ENCODE measurements around the gene CPNE9.

Gene CPNE9

GRCh38 chr3:9690451-9691450, 12.9 kb upstream of the CPNE9 start:
- ChIA-PET CTCF (no interaction called here), POLR2A (ENCODE audit: low non-redundant PET) (interaction anchor here (0.5 kb wide), 1 partner anchor 42 kb away, joined by 4 read pairs; no protein-coding TSS in a partner anchor)
- no peak for TF ChIP-seq CTCF (conservative IDR thresholded peaks at IDR 0.05; ENCODE audit: low read depth)
- no peak for DNase-seq (ENCODE audit: low spot score)
- 0 out of 2 replicates have a peak overlapping the region, but pooled peaks have one; percentile 9 for H3K27ac ChIP-seq

- no peak for DNase-seq (ENCODE audit: low spot score)
- H3K27ac ChIP-seq = 0 out of 2 replicates have a peak overlapping the region, but pooled peaks have one; percentile 9
- ChIA-PET POLR2A (ENCODE audit: low non-redundant PET) (no interaction called here), CTCF (no interaction called here)
- no peak for TF ChIP-seq CTCF (conservative IDR thresholded peaks at IDR 0.05; ENCODE audit: low read depth)
These were observed 12.0 kb upstream of the CPNE9 start for GRCh38 chr3:9691636-9692035.

DNA sequence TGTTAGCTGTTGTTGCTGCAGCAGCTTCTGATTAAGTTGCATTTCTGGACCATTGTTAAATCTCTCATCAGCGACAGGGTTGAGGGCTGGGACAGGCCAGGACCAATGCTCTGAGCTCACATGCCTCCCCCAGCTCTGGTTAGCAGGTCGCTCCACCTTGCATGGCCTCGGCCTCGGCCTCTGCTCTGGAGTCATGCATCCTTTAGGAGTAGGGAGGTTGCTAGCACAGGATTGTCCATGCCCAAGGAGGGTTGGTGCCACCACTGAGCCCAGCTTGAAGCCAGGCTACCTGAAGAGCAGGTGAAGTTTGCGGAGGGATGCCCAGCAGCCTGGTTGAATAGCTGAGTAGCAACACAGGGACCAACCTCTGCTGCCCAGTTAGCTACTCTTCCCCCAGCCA, 11.2 kb upstream of the CPNE9 start:
- POLR2A ChIA-PET (ENCODE audit: low non-redundant PET) = no interaction called here
- DNase-seq (ENCODE audit: low spot score) = no peak
- TF ChIP-seq CTCF (conservative IDR thresholded peaks at IDR 0.05; ENCODE audit: low read depth) = no peak
- CTCF ChIA-PET = interaction anchor here (0.7 kb wide), 1 partner anchor 254 kb away, joined by 3 read pairs; no protein-coding TSS in a partner anchor
- H3K27ac ChIP-seq = no peak overlapping the region

- no peak overlapping the region for H3K27ac ChIP-seq
- CTCF ChIA-PET = no interaction called here
- DNase-seq (ENCODE audit: low spot score) = no peak
- TF ChIP-seq CTCF (conservative IDR thresholded peaks at IDR 0.05; ENCODE audit: low read depth) = no peak
- POLR2A ChIA-PET (ENCODE audit: low non-redundant PET) = no interaction called here
These were observed 8.3 kb upstream of the CPNE9 start for GRCh38 chr3:9695345-9695744.

- DNase-seq (ENCODE audit: low spot score) = no peak
- CTCF ChIA-PET = no interaction called here
- POLR2A ChIA-PET (ENCODE audit: low non-redundant PET) = no interaction called here
- H3K27ac ChIP-seq = no peak overlapping the region
- no peak for TF ChIP-seq CTCF (conservative IDR thresholded peaks at IDR 0.05; ENCODE audit: low read depth)
These were observed 7.9 kb upstream of the CPNE9 start for GRCh38 chr3:9695746-9696145.

GRCh38 chr3:9696480-9697220, 7.0 kb upstream of the CPNE9 start:
- POLR2A ChIA-PET (ENCODE audit: low non-redundant PET) = no interaction called here
- CTCF ChIA-PET = no interaction called here
- TF ChIP-seq CTCF (conservative IDR thresholded peaks at IDR 0.05; ENCODE audit: low read depth) = no peak
- H3K27ac ChIP-seq = no peak overlapping the region
- no peak for DNase-seq (ENCODE audit: low spot score)
